SK-N-SH (cell line): Measurements from ENCODE around the gene SLC35F1. TPM values are rescaled to one million over a fixed set of nuclear protein-coding genes. Genes with fewer than 3 reads are reported as not detected.

Source experiments
- CTCF ChIA-PET: fragments of 300-600, 350-600 bp; formaldehyde crosslinking; extraction: SDS; loops from one replicate; lab custom pipeline; 2021; lab: Yijun Ruan, JAX
- POLR2A ChIA-PET: fragments of 350-600 bp; sonication (Branson Sonifier 250); formaldehyde crosslinking; extraction: SDS; loops from one replicate; lab custom pipeline; 2020; ENCODE audit warnings: antibody characterized with exemption, inconsistent platforms; lab: Yijun Ruan, JAX
- DNase-seq: peaks from one replicate; pipeline ENCODE4 v3.0.0; 2012
- H2AFZ ChIP-seq: fragments of 200-600 bp; sonication (generic); 2 replicates; pipeline ENCODE4 v1.8.1; 2016; ENCODE audit warnings: antibody characterized with exemption, mild to moderate bottlenecking, low read depth
- H3F3A ChIP-seq: fragments of 200-600 bp; sonication (generic); replicated peaks from 2 replicates; pipeline ENCODE3; 2016; ENCODE audit warnings: antibody characterized with exemption, mild to moderate bottlenecking; ENCODE audit not compliant: insufficient read depth
- H3K27ac ChIP-seq, 2 experiments: fragments of 200-500 bp in 1 of 2; fragments of 200-600 bp in 1 of 2; sonication (Bioruptor generic) in 1 of 2; sonication (generic), shearing (Covaris generic) in 1 of 2; 2 replicates each; pipeline versions ENCODE4 v1.5.1 to v1.6.1; 2014 to 2016; ENCODE audit warnings: low read depth in 2 of 2, inconsistent platforms in 1 of 2, low read length in 1 of 2, mild to moderate bottlenecking in 1 of 2, mixed read lengths in 1 of 2
- H3K27me3 ChIP-seq: fragments of 200-600 bp; sonication (generic), shearing (Covaris generic); 2 replicates; pipeline ENCODE4 v1.6.1; 2016; ENCODE audit warnings: mixed run types; ENCODE audit not compliant: insufficient read depth
- H3K36me3 ChIP-seq, 2 experiments: fragments of 200-500 bp in 1 of 2; fragments of 200-600 bp in 1 of 2; sonication (Bioruptor generic) in 1 of 2; sonication (generic) in 1 of 2; replicated peaks in 1 of 2; 2 replicates each; pipeline versions ENCODE3 to v1.5.1; 2014 to 2016; ENCODE audit warnings: low read length in 1 of 2, mild to moderate bottlenecking in 1 of 2; ENCODE audit not compliant: insufficient read depth in 2 of 2, control insufficient read depth in 1 of 2
- H3K4me1 ChIP-seq, 2 experiments: fragments of 200-500 bp in 1 of 2; fragments of 200-600 bp in 1 of 2; sonication (Bioruptor generic) in 1 of 2; sonication (generic), shearing (Covaris generic) in 1 of 2; 2 replicates each; pipeline versions ENCODE4 v1.5.1 to v1.6.1; 2014 to 2016; ENCODE audit warnings: low read depth in 1 of 2, low read length in 1 of 2, mixed run types in 1 of 2; ENCODE audit not compliant: insufficient read depth in 2 of 2, control insufficient read depth in 1 of 2
- H3K4me2 ChIP-seq: fragments of 200-600 bp; sonication (generic), shearing (Covaris generic); 2 replicates; pipeline ENCODE4 v1.6.1; 2017; ENCODE audit warnings: mixed run types
- H3K4me3 ChIP-seq, 2 experiments: fragments of 200-500 bp in 1 of 2; fragments of 200-600 bp in 1 of 2; sonication (Bioruptor generic) in 1 of 2; sonication (generic), shearing (Covaris generic) in 1 of 2; 2 replicates each; pipeline versions ENCODE4 v1.5.1 to v1.8.1; 2014 to 2016; ENCODE audit warnings: low read depth in 2 of 2, inconsistent platforms in 1 of 2, low read length in 1 of 2, mild to moderate bottlenecking in 1 of 2, mixed read lengths in 1 of 2, moderate library complexity in 1 of 2
- H3K79me2 ChIP-seq: fragments of 200-600 bp; sonication (generic); 2 replicates; pipeline ENCODE4 v1.8.1; 2017; ENCODE audit warnings: mild to moderate bottlenecking; ENCODE audit not compliant: insufficient read depth
- H3K9ac ChIP-seq: fragments of 200-600 bp; sonication (generic); 2 replicates; pipeline ENCODE4 v1.6.1; 2017; ENCODE audit warnings: mixed run types
- H3K9me2 ChIP-seq: fragments of 200-600 bp; sonication (generic); 2 replicates; pipeline ENCODE4 v1.6.1; 2017; ENCODE audit warnings: mixed run types
- H3K9me3 ChIP-seq: fragments of 200-600 bp; sonication (generic); 2 replicates; pipeline ENCODE4 v1.6.1; 2017; ENCODE audit warnings: mixed run types, mild to moderate bottlenecking, moderate library complexity
- H4K20me1 ChIP-seq: fragments of 200-600 bp; sonication (generic); 2 replicates; pipeline ENCODE4 v1.6.1; 2017; ENCODE audit warnings: mild to moderate bottlenecking, mixed run types; ENCODE audit not compliant: insufficient read depth
- CHD2 ChIP-seq: fragments of 150-350 bp; IDR thresholded peaks from 2 replicates; pipeline ENCODE4 v1.6.1; 2018; ENCODE audit warnings: low read length; ENCODE audit not compliant: partially characterized antibody
- ELF1 ChIP-seq: IDR thresholded peaks from 2 replicates; pipeline ENCODE4 v1.4.0; 2012
- MEF2A ChIP-seq: IDR thresholded peaks from 2 replicates; pipeline ENCODE4 v1.4.0; 2012; ENCODE audit warnings: low read depth, borderline replicate concordance
- MXI1 ChIP-seq: IDR thresholded peaks from 2 replicates; pipeline ENCODE4 v1.6.1; 2012; ENCODE audit warnings: mild to moderate bottlenecking, low read depth, low read length, improper control_type of control experiment
- RXRA ChIP-seq: IDR thresholded peaks from 2 replicates; pipeline ENCODE4 v1.4.0; 2012; ENCODE audit warnings: low read depth, mild to moderate bottlenecking, borderline replicate concordance
- SMC3 ChIP-seq: IDR thresholded peaks from 2 replicates; pipeline ENCODE4 v1.6.1; 2012; ENCODE audit warnings: low read depth, low read length, improper control_type of control experiment
- TAF1 ChIP-seq: IDR thresholded peaks from 2 replicates; pipeline ENCODE4 v1.6.1; 2012; ENCODE audit warnings: low read depth, mild to moderate bottlenecking, low read length, moderate library complexity, borderline replicate concordance
- TEAD4 ChIP-seq: IDR thresholded peaks from 2 replicates; pipeline ENCODE4 v1.4.0; 2012; ENCODE audit warnings: mild to moderate bottlenecking, borderline replicate concordance; ENCODE audit not compliant: insufficient read depth
- WGBS: methylation state at CpG from one replicate; pipeline ENCODE4 v1.1.6; 2017; ENCODE audit warnings: low lambda C conversion rate; 5-methylcytosine and 5-hydroxymethylcytosine counted together
- polyA plus RNA-seq, 3 experiments: library from polyadenylated mRNA; depleted of rRNA; stranded (reverse); fragments of >200 nt; gene quantifications; 2 replicates each; pipeline ENCODE4 v1.2.3, GENCODE V29; 2012

The SLC35F1 gene
- polyA plus RNA-seq, 1 of the 3 experiments (the other 2 are of a cell fraction): under 0.01 TPM

- Histone ChIP-seq H4K20me1 (no peaks in the 10 kb centered on the region), H2AFZ (no peak overlapping the region), H3K4me3 (no peak overlapping the region), H3K9ac (no peak overlapping the region), H3K9me3 (no peaks in the 10 kb centered on the region)
- POLR2A ChIA-PET: no interaction called here
- TF ChIP-seq TAF1: no peak
- TF ChIP-seq RXRA: no peak
- TF ChIP-seq, all 33 proteins: peak for 0
- Histone ChIP-seq H3K4me1 (peaks cover 0 to 2% of the 10 kb centered on the region in 2 experiments; a peak in 1 of 4 replicates), H3K36me3 (no peaks in the 10 kb centered on the region), H3F3A (no peaks in the 10 kb centered on the region), H3K4me2 (no peak overlapping the region), H3K27ac (no peak overlapping the region), H3K79me2 (no peaks in the 10 kb centered on the region), H3K9me2 (no peaks in the 10 kb centered on the region), H3K27me3 (no peaks in the 10 kb centered on the region)
- CTCF ChIA-PET: no interaction called here
- WGBS: 29% methylated on average over 5 of the region's 5 CpGs
- no peak for DNase-seq
Measured at GRCh38 chr6:118350881-118351430, 443.9 kb downstream of the SLC35F1 start.

DNA sequence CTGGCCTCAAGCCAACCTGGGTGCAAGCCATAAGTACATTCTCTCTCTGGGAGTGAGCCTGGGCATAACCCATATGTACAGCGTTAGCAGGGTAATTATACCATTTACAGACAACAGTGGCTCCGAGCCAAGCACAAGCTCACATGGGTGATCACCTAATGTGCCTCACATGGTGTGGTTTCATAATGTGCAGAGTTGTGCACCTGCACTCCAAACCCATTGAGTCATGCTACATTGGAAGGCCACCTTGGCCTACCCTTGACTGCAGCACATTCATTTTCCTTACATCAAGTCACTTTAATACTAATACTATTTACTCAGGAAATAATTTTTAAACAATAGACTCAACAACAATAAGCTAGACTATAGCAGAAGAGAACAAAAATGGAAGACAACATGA, 446.5 kb downstream of the SLC35F1 start:
- Histone ChIP-seq H3K4me1 (peaks cover 0 to 2% of the 10 kb centered on the region in 2 experiments; a peak in 1 of 4 replicates), H3K27me3 (no peaks in the 10 kb centered on the region), H3K27ac (no peak overlapping the region)
- CTCF ChIA-PET: interaction anchor here (0.6 kb wide), 1 partner anchor 58 kb away, joined by 3 read pairs; no protein-coding TSS in a partner anchor
- no peak for TF ChIP-seq CHD2
- TF ChIP-seq, all 33 proteins: peak for 0
- H3K9ac ChIP-seq: no peak overlapping the region
- H3K9me2 ChIP-seq: no peaks in the 10 kb centered on the region
- H4K20me1 ChIP-seq: no peaks in the 10 kb centered on the region
- H2AFZ ChIP-seq: no peak overlapping the region
- no peak overlapping the region for H3K4me2 ChIP-seq
- DNase-seq: no peak
- no peaks in the 10 kb centered on the region for H3K36me3 ChIP-seq
- 32% methylated on average over 2 of the region's 2 CpGs for WGBS
- no peaks in the 10 kb centered on the region for H3K9me3 ChIP-seq
- no peak overlapping the region for H3K4me3 ChIP-seq
- no peaks in the 10 kb centered on the region for H3F3A ChIP-seq
- H3K79me2 ChIP-seq: no peaks in the 10 kb centered on the region
- POLR2A ChIA-PET: no interaction called here

DNA sequence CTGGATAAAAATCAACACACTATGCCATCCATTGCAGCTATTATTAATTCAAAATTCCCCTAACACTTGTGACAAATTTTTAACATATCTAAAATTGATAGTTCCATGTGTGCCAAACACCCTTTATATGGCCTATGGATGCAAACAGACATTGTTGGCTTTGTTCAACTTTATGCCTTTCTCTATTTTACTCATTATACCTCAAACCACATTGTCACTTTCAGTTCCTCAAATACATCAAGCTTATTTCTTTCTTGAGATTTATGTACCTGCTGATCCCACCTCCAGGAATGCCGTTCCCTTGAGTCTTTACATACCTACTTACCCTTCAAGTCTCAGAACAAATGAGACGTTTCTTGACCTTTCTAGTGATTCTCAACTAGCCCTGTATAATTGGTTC, 447.6 kb downstream of the SLC35F1 start:
- Histone ChIP-seq H3K27me3 (no peaks in the 10 kb centered on the region), H3K4me1 (peaks cover 0 to 2% of the 10 kb centered on the region in 2 experiments; a peak in 1 of 4 replicates), H3F3A (no peaks in the 10 kb centered on the region), H3K9me2 (no peaks in the 10 kb centered on the region), H4K20me1 (no peaks in the 10 kb centered on the region), H3K4me2 (no peak overlapping the region), H3K79me2 (no peaks in the 10 kb centered on the region), H2AFZ (no peak overlapping the region), H3K27ac (no peak overlapping the region), H3K9ac (no peak overlapping the region), H3K9me3 (no peaks in the 10 kb centered on the region), H3K36me3 (no peaks in the 10 kb centered on the region), H3K4me3 (no peak overlapping the region)
- CTCF ChIA-PET: no interaction called here
- 34% methylated on average over 2 of the region's 2 CpGs for WGBS
- no peak for DNase-seq
- POLR2A ChIA-PET: no interaction called here
- TF ChIP-seq SMC3 (no peak), ELF1 (no peak), RXRA (no peak), TEAD4 (no peak), MEF2A (no peak), MXI1 (no peak)
